ENCODE results near the gene ADPRM. TPM values are rescaled to one million over a fixed set of nuclear protein-coding genes. Genes with fewer than 3 reads are reported as not detected.
A peak's percentile ranks its signal among the peaks of the same experiment; 100 is the strongest.

ADPRM gene
- total and polyA plus RNA-seq, 12 donors: 3.5 to 7.3 (median 4.6) TPM

DNA sequence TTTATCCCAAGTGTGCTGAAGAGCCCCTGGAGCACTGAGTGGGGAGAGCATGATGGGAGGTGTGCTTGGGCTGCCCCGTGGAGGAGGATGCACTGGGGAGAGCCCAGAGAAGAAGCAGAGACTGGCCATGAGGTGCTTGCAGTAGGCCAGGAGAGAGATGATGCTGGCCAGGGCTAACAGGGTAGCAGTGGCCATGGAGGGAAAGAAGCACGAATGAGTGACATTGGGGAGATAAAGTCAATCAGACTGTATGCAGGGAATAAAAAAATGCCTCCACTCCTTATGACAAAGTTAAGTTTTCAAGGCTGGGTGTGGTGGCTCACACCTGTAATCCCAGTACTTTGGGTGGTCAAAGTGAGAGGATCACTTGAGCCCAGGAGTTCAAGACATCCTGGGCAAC, 37.9 kb downstream of the ADPRM start:
- no peaks in the 10 kb centered on the region for H3K27me3 ChIP-seq
- H3K27ac ChIP-seq: no peak overlapping the region
- no peak overlapping the region for H3K4me3 ChIP-seq
- H3K4me1 ChIP-seq: peaks cover 0 to 9% (median 0%) of the 10 kb centered on the region in 9 donors
- no peaks in the 10 kb centered on the region for H3K36me3 ChIP-seq
- TF ChIP-seq, protein P1, sequence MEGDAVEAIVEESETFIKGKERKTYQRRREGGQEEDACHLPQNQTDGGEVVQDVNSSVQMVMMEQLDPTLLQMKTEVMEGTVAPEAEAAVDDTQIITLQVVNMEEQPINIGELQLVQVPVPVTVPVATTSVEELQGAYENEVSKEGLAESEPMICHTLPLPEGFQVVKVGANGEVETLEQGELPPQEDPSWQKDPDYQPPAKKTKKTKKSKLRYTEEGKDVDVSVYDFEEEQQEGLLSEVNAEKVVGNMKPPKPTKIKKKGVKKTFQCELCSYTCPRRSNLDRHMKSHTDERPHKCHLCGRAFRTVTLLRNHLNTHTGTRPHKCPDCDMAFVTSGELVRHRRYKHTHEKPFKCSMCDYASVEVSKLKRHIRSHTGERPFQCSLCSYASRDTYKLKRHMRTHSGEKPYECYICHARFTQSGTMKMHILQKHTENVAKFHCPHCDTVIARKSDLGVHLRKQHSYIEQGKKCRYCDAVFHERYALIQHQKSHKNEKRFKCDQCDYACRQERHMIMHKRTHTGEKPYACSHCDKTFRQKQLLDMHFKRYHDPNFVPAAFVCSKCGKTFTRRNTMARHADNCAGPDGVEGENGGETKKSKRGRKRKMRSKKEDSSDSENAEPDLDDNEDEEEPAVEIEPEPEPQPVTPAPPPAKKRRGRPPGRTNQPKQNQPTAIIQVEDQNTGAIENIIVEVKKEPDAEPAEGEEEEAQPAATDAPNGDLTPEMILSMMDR (IDR thresholded peaks at IDR 0.05): no peak
- intact Hi-C loops (cut with DNase I): loop anchor here in 2 of 10 donors (5.0 kb wide), 1 partner anchor 112 kb away; no protein-coding TSS in a partner anchor
- DNase-seq (no peak), ATAC-seq (no peak)
- 69 to 74% methylated on average over 2 of the region's 2 CpGs for WGBS, 2 donors
- H3K9me3 ChIP-seq: no peaks in the 10 kb centered on the region

DNA sequence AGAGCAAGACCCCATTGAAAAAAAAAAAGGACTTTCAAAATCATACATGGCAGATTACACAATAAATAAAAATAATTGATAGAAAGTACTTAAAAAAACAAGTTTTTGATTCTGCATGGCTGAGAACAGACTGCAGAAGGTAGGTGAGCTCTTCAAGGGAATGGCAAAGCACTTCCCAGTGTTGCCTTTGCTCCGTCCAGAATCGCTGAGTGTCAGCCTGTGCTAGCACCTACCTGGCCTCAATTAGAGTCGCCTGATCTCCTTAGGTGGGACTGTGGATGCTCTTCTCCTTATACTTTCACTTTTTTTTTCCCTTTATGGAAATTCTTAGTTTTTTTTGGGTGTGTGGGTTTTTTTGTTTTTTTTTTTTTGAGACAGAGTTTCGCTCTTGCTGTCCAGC, 38.4 kb downstream of the ADPRM start:
- no peak for DNase-seq
- no peak for ATAC-seq
- no peaks in the 10 kb centered on the region for H3K27me3 ChIP-seq
- no peaks in the 10 kb centered on the region for H3K9me3 ChIP-seq
- peaks cover 0 to 7% (median 0%) of the 10 kb centered on the region in 9 donors for H3K4me1 ChIP-seq
- TF ChIP-seq, protein P1 (IDR thresholded peaks at IDR 0.05): no peak
- H3K36me3 ChIP-seq: no peaks in the 10 kb centered on the region
- WGBS, 2 donors: 90 to 92% methylated on average over 4 of the region's 4 CpGs
- H3K27ac ChIP-seq: no peak overlapping the region
- intact Hi-C loops (cut with DNase I): loop anchor here in 7 of 10 donors (2.0 to 5.0 kb wide), 2 partner anchors 109 to 111 kb away; no protein-coding TSS in a partner anchor
- H3K4me3 ChIP-seq: no peak overlapping the region

DNA sequence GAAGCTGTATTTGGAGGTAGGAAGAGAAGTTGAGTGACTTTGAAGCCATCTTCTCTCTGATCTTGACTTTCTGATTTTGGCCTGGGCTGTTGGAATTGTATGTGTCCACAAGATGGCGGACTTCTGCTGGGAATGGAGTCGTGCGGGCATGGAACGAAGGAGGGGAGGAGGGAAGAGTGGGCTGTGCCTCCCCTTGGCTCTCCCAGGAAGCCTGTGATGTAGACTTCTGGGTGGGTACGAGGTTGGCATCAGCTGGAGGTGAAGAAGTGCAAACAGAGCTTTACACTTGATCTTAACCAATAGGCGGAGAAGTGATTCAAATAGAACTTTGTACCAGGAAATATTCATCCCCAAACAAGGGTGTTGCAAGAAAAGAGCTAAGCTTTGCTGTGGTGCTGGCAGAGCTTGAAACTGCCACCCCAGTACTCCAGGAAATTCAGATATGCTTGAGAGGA, 39.8 kb downstream of the ADPRM start:
- Histone ChIP-seq H3K27ac (no peak overlapping the region), H3K9me3 (no peaks in the 10 kb centered on the region), H3K27me3 (no peaks in the 10 kb centered on the region), H3K4me1 (peaks cover 0 to 7% (median 0%) of the 10 kb centered on the region in 9 donors), H3K36me3 (no peaks in the 10 kb centered on the region), H3K4me3 (no peak overlapping the region)
- intact Hi-C loops (cut with DNase I): loop anchor here (1.0 to 5.0 kb wide), 3 partner anchors 108 to 110 kb away; no protein-coding TSS in a partner anchor
- ATAC-seq: peak; percentile 52 to 84 (median 74)
- peak; percentile 33 to 54 for DNase-seq
- TF ChIP-seq, protein P1 (IDR thresholded peaks at IDR 0.05): peak; percentile 57 to 82 (median 72)
- 16% methylated on average over 6 of the region's 6 CpGs for WGBS, 2 donors

DNA sequence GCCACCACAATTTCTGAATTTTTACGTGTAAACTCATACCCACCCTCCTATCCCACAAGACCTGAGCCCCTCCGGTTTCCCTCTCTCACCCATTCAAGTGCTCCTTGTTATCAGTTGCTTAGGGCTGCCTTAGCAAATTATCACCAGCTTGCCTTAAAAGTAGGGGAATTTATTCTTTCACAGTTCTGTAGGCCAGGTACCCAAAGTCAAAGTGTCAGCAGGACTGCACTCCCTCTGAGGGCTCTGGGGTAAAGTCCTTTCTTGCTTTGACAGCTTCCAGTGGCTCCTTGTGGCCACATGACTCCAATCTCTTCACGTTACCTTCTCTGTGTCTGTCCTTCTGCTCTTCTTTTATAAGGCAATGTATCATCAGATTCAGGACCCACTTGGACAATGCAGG, 40.3 kb downstream of the ADPRM start:
- ATAC-seq (no peak), DNase-seq (no peak)
- TF ChIP-seq, protein P1 (IDR thresholded peaks at IDR 0.05): no peak
- WGBS, 2 donors: 74 to 78% methylated on average over 3 of the region's 3 CpGs
- intact Hi-C loops (cut with DNase I): loop anchor here (1.0 to 5.0 kb wide), 3 partner anchors 107 to 110 kb away; no protein-coding TSS in a partner anchor
- Histone ChIP-seq H3K9me3 (no peaks in the 10 kb centered on the region), H3K27me3 (no peaks in the 10 kb centered on the region), H3K4me1 (peaks cover 0 to 7% (median 0%) of the 10 kb centered on the region in 9 donors), H3K36me3 (no peaks in the 10 kb centered on the region), H3K27ac (no peak overlapping the region), H3K4me3 (no peak overlapping the region)

Data from heart right ventricle (tissue), 16 donors.